GM12878 (cell line): Measurements from ENCODE around the gene HESX1. TPM values are rescaled to one million over a fixed set of nuclear protein-coding genes. Genes with fewer than 3 reads are reported as not detected.
A peak's percentile ranks its signal among the peaks of the same experiment; 100 is the strongest.

Experiments
- ATAC-seq: fragments of 200-7000 bp; cut with Tn5 transposase; 3 replicates; pipeline ENCODE4 v1.9.1; 2020; ENCODE audit warnings: mild to moderate bottlenecking, moderate library complexity
- BruUV-seq: library from RNA; stranded (reverse); fragments of 400-500 nt; replicated peaks from 2 replicates; lab custom pipeline; 2021; lab: Mats Ljungman, UMichigan
- CTCF ChIA-PET: fragments of 300-600 bp; sonication (Branson Sonifier 250); formaldehyde crosslinking; extraction: SDS; loops from one replicate; lab custom pipeline; 2021; ENCODE audit warnings: inconsistent platforms; lab: Yijun Ruan, JAX
- POLR2A ChIA-PET: fragments of 350-600 bp; formaldehyde crosslinking; extraction: SDS; loops from one replicate; lab custom pipeline; 2021; ENCODE audit warnings: inconsistent platforms; lab: Charles Lee
- RAD21 ChIA-PET: fragments of 300-600 bp; sonication (Branson Sonifier 250); formaldehyde crosslinking; loops from one replicate; lab custom pipeline; 2023; ENCODE audit warnings: antibody characterized with exemption; ENCODE audit not compliant: unreplicated experiment; lab: Charles Lee
- SMC1A ChIA-PET: fragments of 300-600 bp; sonication (Branson Sonifier 250); formaldehyde crosslinking; loops from one replicate; lab custom pipeline; 2023; ENCODE audit not compliant: unreplicated experiment, uncharacterized antibody; lab: Charles Lee
- DNase-seq: peaks from one replicate; pipeline ENCODE4 v3.0.0-alpha.2; 2011; ENCODE audit warnings: low read depth, low spot score
- FAIRE-seq: peaks from 3 replicates; lab custom pipeline; 2011; peaks lifted over from hg19 to GRCh38; lab: Jason Lieb, UNC
- H2AFZ ChIP-seq: 2 replicates; pipeline ENCODE4 v1.6.0; 2011; ENCODE audit warnings: low read depth, low read length, control low read depth; ENCODE audit not compliant: control insufficient read depth
- H3K27ac ChIP-seq: 2 replicates; pipeline ENCODE4 v1.5.1; 2011; ENCODE audit warnings: control low read depth; ENCODE audit not compliant: control insufficient read depth, insufficient read depth
- H3K27me3 ChIP-seq, 2 experiments: replicated peaks in 1 of 2; 2 replicates each; pipeline versions ENCODE4 v1.6.0 to v1.6.1; 2011; ENCODE audit warnings: low read length in 1 of 2; ENCODE audit not compliant: control insufficient read depth in 2 of 2, insufficient read depth in 2 of 2
- H3K36me3 ChIP-seq, 2 experiments: 2 replicates each; pipeline ENCODE4 v1.5.1; 2011; ENCODE audit warnings: low read length in 1 of 2; ENCODE audit not compliant: control insufficient read depth in 2 of 2, insufficient read depth in 2 of 2
- H3K4me1 ChIP-seq: 2 replicates; pipeline ENCODE4 v1.6.1; 2011; ENCODE audit warnings: mild to moderate bottlenecking, low read length, moderate library complexity, mixed read lengths; ENCODE audit not compliant: control insufficient read depth, insufficient read depth
- H3K4me2 ChIP-seq: 2 replicates; pipeline ENCODE4 v1.6.0; 2011; ENCODE audit warnings: control low read depth; ENCODE audit not compliant: control insufficient read depth, insufficient read depth
- H3K4me3 ChIP-seq: fragments of 200-600 bp; sonication (generic); 2 replicates; pipeline ENCODE4 v1.5.1; 2016
- H3K79me2 ChIP-seq: 2 replicates; pipeline ENCODE4 v1.6.0; 2011; ENCODE audit warnings: low read length; ENCODE audit not compliant: control insufficient read depth, insufficient read depth
- H3K9ac ChIP-seq: 2 replicates; pipeline ENCODE4 v1.8.0; 2011; ENCODE audit warnings: low read length, control low read depth, mixed read lengths; ENCODE audit not compliant: control insufficient read depth, insufficient read depth
- H3K9me3 ChIP-seq: replicated peaks from 3 replicates; pipeline ENCODE4 v1.5.1; 2011; ENCODE audit warnings: mild to moderate bottlenecking, low read length; ENCODE audit not compliant: control insufficient read depth, insufficient read depth
- H4K20me1 ChIP-seq: 2 replicates; pipeline ENCODE4 v1.6.0; 2011; ENCODE audit not compliant: control insufficient read depth, insufficient read depth
- BMI1 ChIP-seq: fragments of 450-650 bp; IDR thresholded peaks from 2 replicates; pipeline ENCODE4 v1.6.1; 2016; ENCODE audit warnings: mild to moderate bottlenecking, moderate library complexity, borderline replicate concordance
- RAD21 ChIP-seq: IDR thresholded peaks from 2 replicates; pipeline ENCODE4 v1.6.1; 2011; ENCODE audit warnings: mild to moderate bottlenecking, low read depth, low read length, moderate library complexity; ENCODE audit not compliant: insufficient read depth
- SMARCA5 ChIP-seq: fragments of 450-650 bp; IDR thresholded peaks from 2 replicates; pipeline ENCODE4 v1.6.1; 2017; ENCODE audit warnings: mild to moderate bottlenecking
- STAT3 ChIP-seq: IDR thresholded peaks from 2 replicates; pipeline ENCODE4 v1.6.1; 2011; ENCODE audit warnings: low read depth, low read length, improper control_type of control experiment
- YBX1 ChIP-seq: fragments of 450-650 bp; IDR thresholded peaks from 2 replicates; pipeline ENCODE4 v1.6.1; 2016; ENCODE audit warnings: antibody characterized with exemption
- WGBS: methylation state at CpG from one replicate; pipeline ENCODE4 v1.1.6; 2016; ENCODE audit warnings: low lambda C conversion rate; ENCODE audit not compliant: insufficient replicate concordance, insufficient coverage; ENCODE audit errors: missing lambda C conversion rate; 5-methylcytosine and 5-hydroxymethylcytosine counted together
- in situ Hi-C: fragments of 300-500 bp; cut with MboI; formaldehyde crosslinking; loops from 9 replicates; pipeline ENCODE4 v1.14.3; 2018; ENCODE audit warnings: mixed read lengths
- intact Hi-C: fragments of 100-400 bp; cut with micrococcal nuclease; formaldehyde crosslinking; loops from one replicate; pipeline ENCODE4 v1.14.2; 2022; ENCODE audit not compliant: unreplicated experiment
- polyA plus RNA-seq, 11 experiments: library from polyadenylated mRNA; depleted of rRNA in 4 of 11; unstranded in 6 of 11; stranded (reverse) in 5 of 11; fragments of >200 nt; fragmentation: Nextera tagmentation in 4 of 11; fragmentation: Illumina TruSeq in 1 of 11; extraction: Ambion mirVana in 4 of 11; extraction: Trizol in 1 of 11; gene quantifications; 1 replicate in 1 of 11; 2 replicates in 10 of 11; pipeline versions ENCODE4 v1.2.1 to v1.2.3, GENCODE V29; 2011 to 2016; ENCODE audit warnings: inconsistent platforms in 2 of 11, missing spikeins in 2 of 11, low read depth in 1 of 11
- total RNA-seq, 4 experiments: library from RNA; depleted of rRNA in 3 of 4; stranded (reverse); fragments of >200 nt in 3 of 4; fragmentation: Illumina TruSeq in 1 of 4; extraction: Trizol in 1 of 4; gene quantifications; 2 replicates each; pipeline versions ENCODE4 v1.2.1 to v1.2.3, GENCODE V29; 2013 to 2021
- TF ChIP-seq, protein P1 (sequence below): IDR thresholded peaks from 2 replicates; pipeline ENCODE4 v1.6.1; 2011; ENCODE audit warnings: mild to moderate bottlenecking, low read depth, low read length, moderate library complexity; ENCODE audit not compliant: insufficient replicate concordance
- TF ChIP-seq, protein P2 (sequence below), 3 experiments: IDR thresholded peaks in 2 of 3; conservative IDR thresholded peaks in 1 of 3; 2 replicates each; pipeline ENCODE4 v1.5.1; 2011; ENCODE audit warnings: low read depth in 3 of 3, low read length in 3 of 3, mild to moderate bottlenecking in 3 of 3, control low read depth in 2 of 3, moderate library complexity in 2 of 3, inconsistent platforms in 1 of 3, mixed read lengths in 1 of 3; ENCODE audit not compliant: control insufficient read depth in 2 of 3, insufficient read depth in 1 of 3; ENCODE audit errors: extremely low read depth in 1 of 3

The HESX1 gene
- total and polyA plus RNA-seq, 10 of the 15 experiments (the other 5 are each of a cell fraction or from before 2014, with no cell fraction given): 2.5 to 5.9 (median 4.3) TPM

DNA sequence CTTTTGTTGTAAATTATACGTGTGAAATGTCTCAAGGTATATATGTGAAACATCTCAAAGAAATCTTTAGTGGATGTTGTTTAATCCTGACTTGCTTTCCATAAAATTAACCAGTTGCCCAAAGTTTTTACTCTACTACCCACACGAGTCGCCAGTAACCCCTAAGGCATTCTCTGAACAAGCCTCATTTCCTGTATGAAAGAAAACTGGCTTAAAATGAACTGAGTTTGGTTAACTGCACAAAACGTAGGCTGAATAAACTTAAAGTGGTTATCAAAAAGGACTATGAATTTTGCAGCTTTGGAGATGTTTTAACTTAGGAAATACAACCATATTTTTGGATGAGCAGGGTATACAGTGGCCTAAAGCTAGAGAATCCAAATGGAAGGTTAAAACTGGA is 25.1 kb upstream of the HESX1 start:
- no peak for DNase-seq
- H2AFZ ChIP-seq: peak overlapping the region; percentile 64
- no peak overlapping the region for H3K9ac ChIP-seq
- SMC1A ChIA-PET: interaction anchor here (1.1 to 5.3 kb wide), 3 partner anchors 13 to 54 kb away, joined by 3 to 26 read pairs (median 3); partner anchors contain the start of gene HESX1
- no peaks in the 10 kb centered on the region for H3K27me3 ChIP-seq
- 25% methylated on average over 4 of the region's 4 CpGs for WGBS
- ATAC-seq: no peak
- peaks cover 25% of the 10 kb centered on the region for H3K79me2 ChIP-seq
- no TSS peak for BruUV-seq
- peak overlapping the region; percentile 40; the same call in 1 of the 2 replicates for H3K4me3 ChIP-seq
- RAD21 ChIA-PET: interaction anchor here (0.6 to 3.7 kb wide), 2 partner anchors 28 to 504 kb away, joined by 4 to 13 read pairs; no protein-coding TSS in a partner anchor
- peaks cover 15% of the 10 kb centered on the region for H3K4me1 ChIP-seq
- no peaks in the 10 kb centered on the region for H3K36me3 ChIP-seq
- no peaks in the 10 kb centered on the region for H4K20me1 ChIP-seq
- TF ChIP-seq, protein P1, sequence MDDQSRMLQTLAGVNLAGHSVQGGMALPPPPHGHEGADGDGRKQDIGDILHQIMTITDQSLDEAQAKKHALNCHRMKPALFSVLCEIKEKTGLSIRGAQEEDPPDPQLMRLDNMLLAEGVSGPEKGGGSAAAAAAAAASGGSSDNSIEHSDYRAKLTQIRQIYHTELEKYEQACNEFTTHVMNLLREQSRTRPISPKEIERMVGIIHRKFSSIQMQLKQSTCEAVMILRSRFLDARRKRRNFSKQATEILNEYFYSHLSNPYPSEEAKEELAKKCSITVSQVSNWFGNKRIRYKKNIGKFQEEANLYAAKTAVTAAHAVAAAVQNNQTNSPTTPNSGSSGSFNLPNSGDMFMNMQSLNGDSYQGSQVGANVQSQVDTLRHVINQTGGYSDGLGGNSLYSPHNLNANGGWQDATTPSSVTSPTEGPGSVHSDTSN: no peak
- TF ChIP-seq SMARCA5 (no peak), YBX1 (no peak), STAT3 (no peak)
- peak overlapping the region; percentile 60 for H3K4me2 ChIP-seq
- intact Hi-C loops (no loop called here), in situ Hi-C loops (no loop called here)
- POLR2A ChIA-PET: interaction anchor here (1.4 to 2.2 kb wide), 2 partner anchors 9 to 24 kb away, joined by 3 to 10 read pairs; no protein-coding TSS in a partner anchor
- H3K27ac ChIP-seq: peak overlapping the region; percentile 36; the same call in 1 of the 2 replicates
- H3K9me3 ChIP-seq: no peaks in the 10 kb centered on the region
- CTCF ChIA-PET: interaction anchor here (0.7 to 1.7 kb wide), 6 partner anchors 9 to 27 kb away, joined by 3 to 6 read pairs (median 3); partner anchors contain the start of gene HESX1
- FAIRE-seq: no peak

DNA sequence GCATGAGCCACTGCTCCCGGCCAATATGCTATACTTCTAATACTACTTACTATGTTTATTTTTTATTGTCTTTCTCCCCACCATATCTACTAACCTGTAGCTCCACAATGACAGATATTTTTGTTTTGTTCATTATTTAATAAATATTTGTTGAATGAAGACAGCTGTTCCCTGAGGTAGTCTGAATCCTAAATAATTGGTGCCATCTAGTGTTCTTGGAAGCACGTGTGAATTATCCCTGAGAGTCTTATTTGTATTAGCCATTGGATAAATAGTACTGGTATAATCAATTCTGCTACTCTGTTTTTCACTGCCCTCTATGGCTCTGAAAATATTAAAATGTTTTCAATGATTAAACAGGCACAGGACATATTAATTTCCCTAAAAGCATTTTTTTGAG is 22.1 kb upstream of the HESX1 start:
- no peak for FAIRE-seq
- no peak overlapping the region for H3K4me2 ChIP-seq
- no peak for ATAC-seq
- H3K4me1 ChIP-seq: peaks cover 12% of the 10 kb centered on the region
- no peaks in the 10 kb centered on the region; the same call in 1 of the 2 replicates for H3K79me2 ChIP-seq
- DNase-seq: no peak
- H3K36me3 ChIP-seq: no peaks in the 10 kb centered on the region
- in situ Hi-C loops: no loop called here
- RAD21 ChIA-PET: interaction anchor here (0.6 kb wide), 1 partner anchor 1034 kb away, joined by 3 read pairs; no protein-coding TSS in a partner anchor
- TF ChIP-seq, protein P2, sequence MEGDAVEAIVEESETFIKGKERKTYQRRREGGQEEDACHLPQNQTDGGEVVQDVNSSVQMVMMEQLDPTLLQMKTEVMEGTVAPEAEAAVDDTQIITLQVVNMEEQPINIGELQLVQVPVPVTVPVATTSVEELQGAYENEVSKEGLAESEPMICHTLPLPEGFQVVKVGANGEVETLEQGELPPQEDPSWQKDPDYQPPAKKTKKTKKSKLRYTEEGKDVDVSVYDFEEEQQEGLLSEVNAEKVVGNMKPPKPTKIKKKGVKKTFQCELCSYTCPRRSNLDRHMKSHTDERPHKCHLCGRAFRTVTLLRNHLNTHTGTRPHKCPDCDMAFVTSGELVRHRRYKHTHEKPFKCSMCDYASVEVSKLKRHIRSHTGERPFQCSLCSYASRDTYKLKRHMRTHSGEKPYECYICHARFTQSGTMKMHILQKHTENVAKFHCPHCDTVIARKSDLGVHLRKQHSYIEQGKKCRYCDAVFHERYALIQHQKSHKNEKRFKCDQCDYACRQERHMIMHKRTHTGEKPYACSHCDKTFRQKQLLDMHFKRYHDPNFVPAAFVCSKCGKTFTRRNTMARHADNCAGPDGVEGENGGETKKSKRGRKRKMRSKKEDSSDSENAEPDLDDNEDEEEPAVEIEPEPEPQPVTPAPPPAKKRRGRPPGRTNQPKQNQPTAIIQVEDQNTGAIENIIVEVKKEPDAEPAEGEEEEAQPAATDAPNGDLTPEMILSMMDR (IDR thresholded peaks at IDR 0.05 in 2 of 3, conservative IDR thresholded peaks at IDR 0.05 in 1 of 3; ENCODE audit: control insufficient read depth in 2 of 3, extremely low read depth in 1 of 3, insufficient read depth in 1 of 3, low read depth in 3 of 3, low read length in 3 of 3): peak in 1 of 3 experiments; percentile 19; a peak in 1 of 6 replicates
- TF ChIP-seq BMI1: no peak
- 0 out of 2 replicates have a peak, but pooled peaks have one; percentile 1 for TF ChIP-seq RAD21
- TF ChIP-seq, all 136 proteins: peak for 2
- 93% methylated on average over 2 of the region's 2 CpGs for WGBS
- no peak overlapping the region for H3K4me3 ChIP-seq
- no peaks in the 10 kb centered on the region for H4K20me1 ChIP-seq
- ChIA-PET SMC1A (interaction anchor here (0.8 to 5.3 kb wide), 5 partner anchors 12 to 52 kb away, joined by 3 to 26 read pairs (median 3); partner anchors contain the start of gene HESX1), POLR2A (no interaction called here), CTCF (no interaction called here)
- H3K27me3 ChIP-seq: no peaks in the 10 kb centered on the region
- intact Hi-C loops: no loop called here
- H3K9ac ChIP-seq: no peak overlapping the region
- no peak overlapping the region for H2AFZ ChIP-seq
- BruUV-seq: no TSS peak
- H3K27ac ChIP-seq: no peak overlapping the region
- no peaks in the 10 kb centered on the region for H3K9me3 ChIP-seq
